AG20443 (cell line): Measurements from ENCODE around the gene FBXL17.
"Not testable (repeated sequence)": the region's sequence is repeated elsewhere in the genome, so short reads cannot be mapped to it uniquely, and the experiment has no call there.

ENCODE experiments used
- DNase-seq: peaks from one replicate; pipeline ENCODE4 v3.0.0; 2012; ENCODE audit warnings: low spot score, mixed read lengths

The FBXL17 gene

DNA sequence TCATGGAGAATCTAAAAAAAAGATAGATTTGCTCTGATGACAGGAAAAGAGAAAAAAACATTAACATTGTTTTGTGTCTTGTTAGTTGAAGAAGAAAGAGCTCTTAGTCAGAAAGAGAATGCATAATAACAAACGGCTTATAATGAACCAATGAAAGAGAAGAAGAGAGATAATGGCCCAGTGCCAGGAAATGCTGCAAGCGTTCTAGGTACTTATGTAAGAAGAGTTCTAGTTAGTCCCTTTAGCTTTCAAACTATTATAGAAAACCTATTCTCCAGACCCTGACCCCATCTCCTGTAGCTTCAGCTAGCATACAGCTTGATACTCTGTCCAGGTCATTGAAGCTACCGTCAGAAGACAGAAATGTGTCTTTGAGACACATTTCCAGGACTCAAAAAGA is 70.2 kb downstream of the FBXL17 start:
- no peak for DNase-seq

GRCh38 chr5:108303611-108304010 is 78.3 kb downstream of the FBXL17 start:
- DNase-seq, result no peak

- no peak for DNase-seq
These were observed 78.8 kb downstream of the FBXL17 start for GRCh38 chr5:108303086-108303485.

DNA sequence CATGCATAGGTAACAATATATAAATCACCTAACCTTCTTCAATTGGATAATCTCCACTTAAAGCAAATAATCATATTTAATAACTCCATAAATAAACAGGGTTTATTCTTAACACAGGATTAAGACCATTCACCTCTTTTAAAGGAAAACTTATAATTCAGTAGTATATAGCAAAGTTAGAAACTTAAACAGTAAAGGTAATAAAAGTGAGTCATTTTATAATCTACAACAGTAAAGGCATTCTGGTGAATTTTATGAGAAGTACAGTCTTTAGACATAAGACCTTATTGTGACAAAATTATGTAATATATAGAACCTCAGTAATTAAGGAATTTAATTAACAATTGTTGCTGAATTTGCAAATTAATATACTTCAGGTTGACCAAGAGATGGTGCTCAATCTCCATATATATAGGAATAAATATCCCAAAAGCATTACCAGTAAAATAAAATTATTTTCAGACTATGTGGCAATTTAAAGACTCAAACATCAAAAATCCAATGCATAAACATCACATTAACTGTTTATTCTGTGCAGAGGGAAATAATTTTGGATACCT is 84.8 kb downstream of the FBXL17 start:
- no peak for DNase-seq

- peak; percentile 11 for DNase-seq
These were observed 86.1 kb downstream of the FBXL17 start for GRCh38 chr5:108295578-108296368.

- no peak for DNase-seq
These were observed 100.8 kb downstream of the FBXL17 start for GRCh38 chr5:108280960-108281569.

GRCh38 chr5:108280248-108280647 is 101.7 kb downstream of the FBXL17 start:
- DNase-seq, result no peak

- no peak for DNase-seq
These were observed 103.3 kb downstream of the FBXL17 start for GRCh38 chr5:108278285-108279240.

- no peak for DNase-seq
These were observed 105.5 kb downstream of the FBXL17 start for GRCh38 chr5:108276187-108277050.

- DNase-seq, result not testable (repeated sequence)
These were observed 107.8 kb downstream of the FBXL17 start for GRCh38 chr5:108274080-108274479.

DNA sequence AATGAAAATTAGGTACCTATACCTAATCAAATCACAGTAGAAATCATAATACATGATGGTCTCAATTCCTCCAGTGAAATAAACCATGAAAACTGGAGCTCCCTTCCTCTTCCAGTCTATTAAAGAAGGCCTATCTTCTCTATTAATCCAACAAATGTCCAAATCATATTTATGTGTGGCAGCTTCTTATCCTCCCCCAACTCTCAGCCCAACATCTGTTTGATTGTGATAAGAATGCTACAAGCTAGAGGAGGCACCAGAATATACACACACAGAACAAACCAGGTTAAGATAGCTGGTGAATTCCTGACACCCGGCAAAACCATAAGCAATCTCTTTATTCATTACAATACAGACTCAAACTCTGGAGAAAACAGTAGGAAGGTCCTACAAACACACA is 110.8 kb downstream of the FBXL17 start:
- DNase-seq, result no peak

DNA sequence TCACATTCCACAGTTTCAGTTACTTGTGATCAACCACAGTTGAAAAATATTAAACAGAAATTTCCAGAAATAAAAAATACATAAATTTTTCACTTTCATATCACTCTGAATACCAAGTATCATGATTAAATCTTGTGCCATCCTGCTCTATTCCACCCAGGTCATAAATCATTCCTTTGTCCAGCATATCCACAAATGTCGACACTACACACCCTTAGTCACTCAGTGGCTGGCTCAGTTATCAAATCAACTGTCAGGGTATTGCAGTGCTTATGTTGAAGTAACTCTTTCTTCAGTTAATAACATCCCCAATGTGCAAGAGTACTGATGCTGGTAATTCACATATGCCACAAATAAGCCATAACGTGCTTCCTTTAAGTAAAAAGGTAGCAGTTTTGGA is 115.7 kb downstream of the FBXL17 start:
- DNase-seq, result peak; percentile 7

- no peak for DNase-seq
These were observed 117.4 kb downstream of the FBXL17 start for GRCh38 chr5:108264533-108264932.

- no peak for DNase-seq
These were observed 118.6 kb downstream of the FBXL17 start for GRCh38 chr5:108263338-108263737.

GRCh38 chr5:108260858-108261170 is 121.1 kb downstream of the FBXL17 start:
- DNase-seq, result no peak

- DNase-seq, result peak; percentile 85
These were observed 121.6 kb downstream of the FBXL17 start for GRCh38 chr5:108260117-108260857.

DNA sequence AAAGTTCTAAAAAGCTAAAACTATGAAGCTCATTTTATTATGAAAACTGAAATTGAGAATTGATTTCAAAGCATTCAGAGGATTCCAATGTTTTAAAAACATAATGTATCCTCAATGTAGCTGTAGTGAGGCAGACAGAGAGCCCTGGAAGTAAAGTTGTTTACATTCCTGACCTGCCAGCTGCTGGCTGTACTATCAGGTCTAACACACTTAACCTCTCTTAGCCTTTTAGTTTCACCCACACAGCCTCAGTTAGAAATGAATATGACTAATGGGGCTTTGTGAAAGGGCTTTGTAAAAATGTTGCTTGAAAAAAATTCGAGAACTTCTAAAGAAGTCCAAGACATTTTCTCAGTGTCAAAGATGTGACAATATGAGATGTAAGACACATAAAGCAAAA is 122.6 kb downstream of the FBXL17 start:
- DNase-seq, result peak; percentile 20

- DNase-seq, result no peak
These were observed 123.9 kb downstream of the FBXL17 start for GRCh38 chr5:108257996-108258395.

DNA sequence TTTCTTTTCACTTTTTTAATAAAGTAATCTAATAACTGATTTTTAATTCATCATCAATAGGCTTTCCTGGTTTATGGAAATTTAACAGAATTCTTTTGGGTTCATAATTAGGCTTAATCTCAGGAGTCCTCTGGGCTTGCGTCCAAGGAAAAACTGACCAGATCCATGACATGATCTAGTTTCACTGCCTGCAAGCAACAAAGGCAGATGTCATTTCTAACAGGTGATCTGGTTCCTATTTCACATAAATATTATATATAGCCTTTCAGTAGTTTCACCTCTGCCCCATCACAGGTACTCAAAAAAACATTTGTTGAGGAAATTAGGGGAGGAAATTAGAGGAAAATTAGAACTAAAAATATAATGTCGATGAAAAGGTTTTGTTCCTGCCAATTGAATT is 126.4 kb downstream of the FBXL17 start:
- no peak for DNase-seq

- DNase-seq, result no peak
These were observed 130.5 kb downstream of the FBXL17 start for GRCh38 chr5:108251350-108251749.
